Stimulated activated CD8-positive, alpha-beta memory T cell treated with anti-CD3 and anti-CD28 coated beads, Interleukin-12 subunit alpha, Interleukin-12 subunit beta, amount 100 ng/mL, for 4 hours (primary cell): ENCODE results near the gene POLR1E.
A peak's percentile ranks its signal among the peaks of the same experiment; 100 is the strongest.
"Not testable (repeated sequence)": the region's sequence is repeated elsewhere in the genome, so short reads cannot be mapped to it uniquely, and the experiment has no call there.

Source experiments
- DNase-seq: peaks from one replicate; pipeline ENCODE4 v3.0.0-alpha.2; 2020; ENCODE audit warnings: low read depth

Gene POLR1E

GRCh38 chr9:37504605-37505004 lies 18.9 kb downstream of the POLR1E start:
- no peak for DNase-seq

- DNase-seq: no peak
Observed at GRCh38 chr9:37507566-37508134, 21.9 kb downstream of the POLR1E start.

- DNase-seq: no peak
Observed at GRCh38 chr9:37508135-37508833, 22.5 kb downstream of the POLR1E start.

- no peak for DNase-seq
Observed at GRCh38 chr9:37508834-37509206, 23.1 kb downstream of the POLR1E start.

GRCh38 chr9:37509536-37509935 lies 23.8 kb downstream of the POLR1E start:
- no peak for DNase-seq

GRCh38 chr9:37510053-37510452 lies 24.3 kb downstream of the POLR1E start:
- not testable (repeated sequence) for DNase-seq

GRCh38 chr9:37511016-37512010 lies 25.6 kb downstream of the POLR1E start:
- DNase-seq: no peak

GRCh38 chr9:37512437-37512836 lies 26.7 kb downstream of the POLR1E start:
- DNase-seq: peak; percentile 10

GRCh38 chr9:37514415-37514814 lies 28.7 kb downstream of the POLR1E start:
- DNase-seq: not testable (repeated sequence)

GRCh38 chr9:37514999-37515398 lies 29.3 kb downstream of the POLR1E start:
- DNase-seq: no peak

- no peak for DNase-seq
Observed at GRCh38 chr9:37515620-37516258, 30.0 kb downstream of the POLR1E start.

GRCh38 chr9:37517923-37518322 lies 32.2 kb downstream of the POLR1E start:
- DNase-seq: no peak

GRCh38 chr9:37520641-37521040 lies 34.9 kb downstream of the POLR1E start:
- DNase-seq: no peak

- no peak for DNase-seq
Observed at GRCh38 chr9:37521111-37521510, 35.4 kb downstream of the POLR1E start.

- DNase-seq: no peak
Observed at GRCh38 chr9:37522971-37523370, 37.2 kb downstream of the POLR1E start.

GRCh38 chr9:37523916-37524315 lies 38.2 kb downstream of the POLR1E start:
- DNase-seq: no peak

- DNase-seq: peak; percentile 40
Observed at GRCh38 chr9:37528652-37529471, 43.1 kb downstream of the POLR1E start.

GRCh38 chr9:37531699-37532098 lies 46.0 kb downstream of the POLR1E start:
- no peak for DNase-seq

GRCh38 chr9:37534412-37534811 lies 48.7 kb downstream of the POLR1E start:
- DNase-seq: no peak

GRCh38 chr9:37534901-37535300 lies 49.2 kb downstream of the POLR1E start:
- DNase-seq: no peak

- no peak for DNase-seq
Observed at GRCh38 chr9:37538099-37538498, 52.4 kb downstream of the POLR1E start.
